ENCODE results near the gene CHRNB4. TPM values are rescaled to one million over a fixed set of nuclear protein-coding genes. Genes with fewer than 3 reads are reported as not detected.

The CHRNB4 gene
- total RNA-seq, 1 donor from 2014 or later = not detected

- H3K27me3 Mint-ChIP-seq (ENCODE audit: unreplicated experiment) = peaks cover 7% of the 10 kb centered on the region
- no peak overlapping the region for H3K27ac Mint-ChIP-seq (ENCODE audit: unreplicated experiment)
- TF ChIP-seq CTCF (IDR thresholded peaks at IDR 0.05; ENCODE audit: unreplicated experiment) = no peak
- no peak overlapping the region for H3K4me3 Mint-ChIP-seq (ENCODE audit: unreplicated experiment)
- no peaks in the 10 kb centered on the region for H3K9me3 Mint-ChIP-seq (ENCODE audit: unreplicated experiment)
- no peaks in the 10 kb centered on the region for H3K36me3 Mint-ChIP-seq (ENCODE audit: low read depth, unreplicated experiment)
- H3K4me1 Mint-ChIP-seq (ENCODE audit: unreplicated experiment) = peaks cover 5% of the 10 kb centered on the region
- DNase-seq (ENCODE audit: low spot score) = no peak
Measured at GRCh38 chr15:78629031-78629715, 11.8 kb downstream of the CHRNB4 start.

DNA sequence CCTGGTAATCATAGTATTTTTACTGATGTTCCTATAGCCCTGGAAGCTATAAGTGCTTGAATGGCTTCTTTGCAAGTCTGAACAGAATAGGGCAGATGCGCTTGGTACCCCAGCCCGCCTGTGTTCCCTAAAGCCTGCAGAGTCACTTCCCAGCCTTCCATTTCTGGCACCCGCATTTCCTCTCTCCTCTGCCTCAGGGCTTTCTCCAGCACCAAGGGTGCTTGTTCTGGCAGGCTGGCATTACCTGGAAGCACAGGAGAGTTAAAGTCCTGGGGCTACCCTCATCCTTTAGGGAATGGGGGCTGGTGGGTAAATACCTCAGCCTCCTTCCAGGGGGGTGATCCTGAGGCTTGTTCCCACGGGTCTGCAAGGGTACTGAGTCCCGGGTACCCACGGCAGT lies 12.8 kb downstream of the CHRNB4 start:
- no peak for DNase-seq (ENCODE audit: low spot score)
- H3K4me3 Mint-ChIP-seq (ENCODE audit: unreplicated experiment) = no peak overlapping the region
- TF ChIP-seq CTCF (IDR thresholded peaks at IDR 0.05; ENCODE audit: unreplicated experiment) = no peak
- H3K36me3 Mint-ChIP-seq (ENCODE audit: low read depth, unreplicated experiment) = no peaks in the 10 kb centered on the region
- H3K4me1 Mint-ChIP-seq (ENCODE audit: unreplicated experiment) = peaks cover 5% of the 10 kb centered on the region
- H3K27me3 Mint-ChIP-seq (ENCODE audit: unreplicated experiment) = peaks cover 3% of the 10 kb centered on the region
- H3K27ac Mint-ChIP-seq (ENCODE audit: unreplicated experiment) = no peak overlapping the region
- no peaks in the 10 kb centered on the region for H3K9me3 Mint-ChIP-seq (ENCODE audit: unreplicated experiment)

- no peak for DNase-seq (ENCODE audit: low spot score)
- Mint-ChIP-seq H3K36me3 (ENCODE audit: low read depth, unreplicated experiment) (no peaks in the 10 kb centered on the region), H3K4me1 (ENCODE audit: unreplicated experiment) (peaks cover 5% of the 10 kb centered on the region), H3K4me3 (ENCODE audit: unreplicated experiment) (no peak overlapping the region), H3K27ac (ENCODE audit: unreplicated experiment) (no peak overlapping the region), H3K27me3 (ENCODE audit: unreplicated experiment) (peaks cover 3% of the 10 kb centered on the region), H3K9me3 (ENCODE audit: unreplicated experiment) (no peaks in the 10 kb centered on the region)
- TF ChIP-seq CTCF (IDR thresholded peaks at IDR 0.05; ENCODE audit: unreplicated experiment) = no peak
Measured at GRCh38 chr15:78627348-78627747, 13.7 kb downstream of the CHRNB4 start.

- H3K4me1 Mint-ChIP-seq (ENCODE audit: unreplicated experiment) = peaks cover 5% of the 10 kb centered on the region
- no peak overlapping the region for H3K4me3 Mint-ChIP-seq (ENCODE audit: unreplicated experiment)
- no peak for DNase-seq (ENCODE audit: low spot score)
- peaks cover 5% of the 10 kb centered on the region for H3K27me3 Mint-ChIP-seq (ENCODE audit: unreplicated experiment)
- H3K36me3 Mint-ChIP-seq (ENCODE audit: low read depth, unreplicated experiment) = no peaks in the 10 kb centered on the region
- no peaks in the 10 kb centered on the region for H3K9me3 Mint-ChIP-seq (ENCODE audit: unreplicated experiment)
- no peak for TF ChIP-seq CTCF (IDR thresholded peaks at IDR 0.05; ENCODE audit: unreplicated experiment)
- H3K27ac Mint-ChIP-seq (ENCODE audit: unreplicated experiment) = no peak overlapping the region
Measured at GRCh38 chr15:78626381-78626995, 14.5 kb downstream of the CHRNB4 start.

DNA sequence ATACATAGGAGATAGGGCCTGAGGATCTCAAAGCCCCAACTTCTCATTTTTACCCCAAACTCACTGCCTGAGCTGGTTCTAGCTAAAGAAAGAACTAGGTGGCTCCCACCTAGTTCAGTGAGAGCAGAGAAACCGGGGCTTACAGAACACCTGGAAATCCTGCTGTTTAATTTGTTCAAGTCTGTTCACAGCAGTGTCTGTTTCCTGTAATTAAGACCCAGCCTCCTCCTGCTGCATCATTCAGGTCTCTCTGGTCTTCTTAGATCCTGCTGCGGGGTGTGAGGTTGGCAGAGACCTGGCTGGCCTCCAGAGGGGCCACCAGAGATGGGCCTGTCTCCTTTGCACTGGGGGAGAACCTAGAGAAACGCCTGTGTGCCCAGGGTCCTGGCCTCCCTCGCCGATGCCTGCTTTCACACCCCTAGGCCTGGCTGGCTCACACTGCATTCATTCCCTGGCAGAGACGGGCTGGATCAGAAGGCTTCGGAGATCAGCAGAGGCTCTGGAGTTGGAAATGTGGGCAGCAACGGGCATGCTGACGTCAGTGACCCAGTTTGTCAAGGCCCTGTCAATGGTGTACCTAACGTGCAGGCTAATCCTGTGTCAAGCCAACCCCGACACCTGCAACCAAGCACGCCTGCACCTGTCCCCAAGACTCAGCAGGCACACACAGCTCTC lies 15.3 kb downstream of the CHRNB4 start:
- Mint-ChIP-seq H3K36me3 (ENCODE audit: low read depth, unreplicated experiment) (no peaks in the 10 kb centered on the region), H3K4me1 (ENCODE audit: unreplicated experiment) (peaks cover 5% of the 10 kb centered on the region), H3K27me3 (ENCODE audit: unreplicated experiment) (peaks cover 5% of the 10 kb centered on the region), H3K9me3 (ENCODE audit: unreplicated experiment) (no peaks in the 10 kb centered on the region), H3K27ac (ENCODE audit: unreplicated experiment) (no peak overlapping the region), H3K4me3 (ENCODE audit: unreplicated experiment) (no peak overlapping the region)
- no peak for DNase-seq (ENCODE audit: low spot score)
- TF ChIP-seq CTCF (IDR thresholded peaks at IDR 0.05; ENCODE audit: unreplicated experiment) = no peak

All from endothelial cell (in vitro differentiated cells).